Measurements from ENCODE around the gene CDAN1.
"Not testable (repeated sequence)": the region's sequence is repeated elsewhere in the genome, so short reads cannot be mapped to it uniquely, and the experiment has no call there.

CDAN1 gene

DNA sequence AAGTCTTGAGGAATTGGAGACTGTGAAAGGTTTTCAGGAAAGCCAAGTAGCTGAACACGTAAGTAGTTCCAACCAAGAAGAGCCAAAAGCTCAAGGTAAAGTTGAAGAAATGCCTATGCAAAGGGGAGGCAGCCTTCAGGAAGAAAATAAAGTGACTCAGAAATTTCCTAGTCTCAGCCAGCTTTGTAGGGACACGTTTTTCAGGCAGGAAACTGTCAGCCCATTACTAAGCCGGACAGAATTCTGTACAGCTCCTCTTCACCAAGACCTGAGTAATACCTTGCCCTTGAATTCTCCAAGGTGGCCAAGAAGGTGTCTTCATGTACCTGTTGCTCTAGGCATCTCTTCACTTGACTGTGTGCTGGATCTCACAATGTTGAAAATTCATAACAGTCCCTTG is 48.6 kb downstream of the CDAN1 start:
- peak; percentile 96 for DNase-seq (ENCODE audit: low read depth)
- no peak for TF ChIP-seq CTCF (IDR thresholded peaks at IDR 0.05; ENCODE audit: insufficient read depth, low read depth, low read length, missing control alignments)
- H3K4me3 ChIP-seq (ENCODE audit: low read length), result no peak overlapping the region

GRCh38 chr15:42687740-42688139 is 49.2 kb downstream of the CDAN1 start:
- no peak for DNase-seq (ENCODE audit: low read depth)
- no peak for TF ChIP-seq CTCF (IDR thresholded peaks at IDR 0.05; ENCODE audit: insufficient read depth, low read depth, low read length, missing control alignments)
- no peak overlapping the region for H3K4me3 ChIP-seq (ENCODE audit: low read length)

GRCh38 chr15:42686281-42686680 is 50.6 kb downstream of the CDAN1 start:
- H3K4me3 ChIP-seq (ENCODE audit: low read length), result no peak overlapping the region
- no peak for TF ChIP-seq CTCF (IDR thresholded peaks at IDR 0.05; ENCODE audit: insufficient read depth, low read depth, low read length, missing control alignments)
- no peak for DNase-seq (ENCODE audit: low read depth)

DNA sequence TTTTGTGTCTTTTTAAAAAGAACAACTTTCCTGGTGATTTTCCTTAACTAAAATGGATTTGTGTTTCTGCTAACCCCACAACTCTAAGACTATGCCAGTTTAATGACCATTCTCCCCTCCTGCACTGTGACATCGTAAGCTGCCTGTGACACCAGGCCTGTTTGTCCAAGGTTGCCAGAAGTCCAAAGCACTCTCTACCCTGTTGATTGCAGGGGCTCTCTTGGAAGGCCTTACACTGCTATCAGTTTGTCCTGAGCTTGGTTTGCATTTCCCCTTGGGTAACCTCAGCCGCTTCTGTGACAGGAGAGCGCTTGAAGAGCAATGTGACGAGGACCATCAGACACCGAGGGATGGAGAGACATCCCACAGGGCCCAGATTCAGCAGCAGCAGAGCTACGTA is 55.8 kb downstream of the CDAN1 start:
- H3K4me3 ChIP-seq (ENCODE audit: low read length), result no peak overlapping the region
- no peak for DNase-seq (ENCODE audit: low read depth)
- no peak for TF ChIP-seq CTCF (IDR thresholded peaks at IDR 0.05; ENCODE audit: insufficient read depth, low read depth, low read length, missing control alignments)

DNA sequence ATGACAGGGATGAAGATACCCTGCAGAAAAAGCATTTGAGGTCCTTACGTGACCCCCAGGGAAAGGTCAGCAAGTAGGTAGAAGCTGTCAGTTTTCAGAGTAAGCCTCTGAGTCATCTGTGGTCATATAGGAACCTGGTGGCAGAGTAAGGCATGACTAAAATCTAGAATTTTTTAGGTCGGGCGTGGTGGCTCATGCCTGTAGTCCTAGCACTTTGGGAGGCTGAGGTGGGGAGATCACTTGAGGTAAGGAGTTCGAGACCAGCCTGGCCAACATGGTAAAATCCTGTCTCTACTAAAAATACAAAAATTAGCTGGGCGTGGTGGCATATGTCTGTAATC is 56.8 kb downstream of the CDAN1 start:
- TF ChIP-seq CTCF (IDR thresholded peaks at IDR 0.05; ENCODE audit: insufficient read depth, low read depth, low read length, missing control alignments), result peak; percentile 33
- not testable (repeated sequence) for H3K4me3 ChIP-seq (ENCODE audit: low read length)
- DNase-seq (ENCODE audit: low read depth), result peak; percentile 92

- no peak for TF ChIP-seq CTCF (IDR thresholded peaks at IDR 0.05; ENCODE audit: insufficient read depth, low read depth, low read length, missing control alignments)
- DNase-seq (ENCODE audit: low read depth), result peak; percentile 99
- no peak overlapping the region for H3K4me3 ChIP-seq (ENCODE audit: low read length)
Observed at GRCh38 chr15:42679285-42680141, 57.4 kb downstream of the CDAN1 start.

DNA sequence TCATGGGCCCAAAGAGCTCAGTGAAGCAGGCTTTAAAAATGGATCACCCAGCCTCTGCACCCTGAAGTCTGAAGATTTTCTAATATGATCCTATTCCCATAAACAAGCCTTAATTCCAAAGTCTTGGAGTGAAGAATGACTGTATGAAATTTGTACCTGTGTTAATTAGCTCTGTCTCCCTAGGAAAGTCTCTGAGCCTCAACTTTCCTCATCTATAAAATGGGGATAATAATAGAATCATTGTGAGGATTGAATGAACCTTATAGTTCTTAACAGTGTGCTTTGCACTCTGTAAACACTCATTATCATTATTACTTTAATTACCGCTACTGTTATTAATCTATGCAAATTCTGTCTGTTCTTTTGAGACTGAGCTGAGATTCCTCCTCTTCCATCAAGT is 61.9 kb downstream of the CDAN1 start:
- H3K4me3 ChIP-seq (ENCODE audit: low read length), result no peak overlapping the region
- TF ChIP-seq CTCF (IDR thresholded peaks at IDR 0.05; ENCODE audit: insufficient read depth, low read depth, low read length, missing control alignments), result no peak
- DNase-seq (ENCODE audit: low read depth), result no peak
